T47D (cell line): ENCODE results near the gene PNMA8A.
"Not testable (repeated sequence)": the region's sequence is repeated elsewhere in the genome, so short reads cannot be mapped to it uniquely, and the experiment has no call there.

Experiments used
- DNase-seq, 2 experiments: peaks; one replicate each; pipeline versions ENCODE4 v3.0.0 to v3.0.0-alpha.2; 2011 to 2012; ENCODE audit warnings: low read depth in 1 of 2, low spot score in 1 of 2
- JUND ChIP-seq: IDR thresholded peaks from 2 replicates; pipeline ENCODE4 v1.6.1; 2012; ENCODE audit warnings: low read depth
- in situ Hi-C: cut with HindIII; loops from 2 replicates; pipeline ENCODE4 v1.10.0; 2016; ENCODE audit warnings: low sequenced_read_pairs, low pct_unique_long_range_greater_than_20kb

The PNMA8A gene

DNA sequence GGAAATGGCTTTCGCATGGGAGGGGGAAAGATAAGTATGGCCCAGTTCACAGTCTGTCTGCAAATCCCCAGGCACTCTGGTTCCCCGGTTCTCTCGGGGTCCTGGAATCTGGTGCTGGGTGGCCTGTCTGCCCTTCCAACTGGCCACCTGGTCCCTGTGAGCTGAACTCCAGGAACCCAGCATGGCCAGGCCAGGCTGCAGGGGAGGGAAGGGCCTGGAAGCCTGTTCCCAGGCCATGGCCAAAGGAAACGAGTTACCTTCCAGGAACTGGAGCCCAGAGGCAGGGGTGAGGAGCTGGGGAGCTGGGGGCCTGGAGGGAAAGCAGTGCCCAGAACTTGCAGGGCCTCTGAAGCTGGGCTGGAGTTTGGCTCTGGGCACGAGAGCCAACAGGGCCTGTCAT, 23.5 kb downstream of the PNMA8A start:
- in situ Hi-C loops = no loop called here
- no peak for TF ChIP-seq JUND
- no peak for DNase-seq

DNA sequence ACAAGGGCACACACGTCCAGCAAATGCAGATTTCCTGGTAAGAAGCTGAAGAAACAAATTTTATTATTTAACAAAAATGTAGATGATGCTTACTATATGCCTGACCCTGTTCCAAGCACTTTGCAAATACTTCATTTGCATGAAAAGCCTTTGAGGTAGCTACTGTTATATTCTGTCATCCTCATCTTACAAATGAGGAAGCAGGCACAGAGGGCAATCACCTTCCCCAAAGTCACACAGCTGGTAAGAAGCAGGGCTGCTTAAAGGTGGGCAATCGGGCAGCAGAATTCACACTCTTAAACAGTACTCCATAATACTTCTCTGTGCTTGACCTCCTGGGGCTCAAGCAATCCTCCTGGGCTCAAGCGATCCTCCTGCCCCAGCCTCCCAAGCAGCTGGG, 24.4 kb downstream of the PNMA8A start:
- no peak for DNase-seq
- TF ChIP-seq JUND = no peak
- in situ Hi-C loops = no loop called here

DNA sequence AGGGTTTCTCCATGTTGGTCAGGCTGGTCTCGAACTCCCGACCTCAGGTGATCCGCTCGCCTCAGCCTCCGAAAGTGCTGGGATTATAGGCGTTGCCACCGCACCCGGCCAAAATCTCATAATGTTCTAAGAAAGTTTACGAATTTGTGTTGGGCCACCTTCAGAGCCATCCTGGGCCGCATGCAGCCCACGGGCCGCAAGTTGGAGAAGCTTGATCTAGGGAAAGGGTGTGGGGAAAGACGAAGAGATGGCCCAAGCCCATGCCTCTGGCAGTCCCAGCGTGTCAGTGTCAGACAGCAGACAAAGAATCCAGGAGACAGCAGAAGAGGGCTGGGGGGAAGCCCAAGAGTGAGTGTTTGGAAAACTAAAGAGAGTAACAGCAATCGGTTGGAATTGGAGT, 25.3 kb downstream of the PNMA8A start:
- in situ Hi-C loops = no loop called here

DNA sequence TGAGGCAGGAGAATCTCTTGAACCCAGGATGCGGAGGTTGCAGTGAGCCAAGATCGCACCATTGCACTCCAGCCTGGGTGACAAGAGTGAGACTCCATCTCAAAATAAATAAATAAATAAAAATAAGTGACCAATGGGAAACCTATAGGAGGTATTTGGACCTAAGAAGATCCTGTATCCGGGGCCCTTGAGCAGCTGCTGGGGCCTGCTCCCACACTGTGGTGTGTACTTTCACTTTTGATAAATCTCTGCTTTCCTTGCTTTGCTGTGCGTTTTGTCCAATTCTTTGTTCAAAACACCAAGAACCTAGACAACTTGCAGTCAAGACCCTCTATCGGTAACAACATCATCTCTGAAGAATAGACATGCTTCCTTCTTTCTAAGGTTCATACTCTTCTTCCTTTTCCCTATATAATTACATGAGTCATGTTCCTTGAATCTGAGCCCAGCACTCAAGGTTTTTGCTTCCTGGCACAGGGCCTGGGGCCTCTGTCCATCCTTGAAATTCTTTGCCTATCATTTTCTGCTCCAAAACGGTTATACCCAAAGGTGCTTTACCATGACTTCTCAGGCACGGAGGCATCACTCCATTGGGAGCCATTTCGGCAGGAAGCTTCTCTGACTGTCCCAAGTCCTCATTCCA, 28.4 kb downstream of the PNMA8A start:
- in situ Hi-C loops = no loop called here
- DNase-seq = no peak
- no peak for TF ChIP-seq JUND

More for the DNA sequence above, 25.3 kb downstream of the PNMA8A start:
- no peak for TF ChIP-seq JUND
- DNase-seq = no peak

DNA sequence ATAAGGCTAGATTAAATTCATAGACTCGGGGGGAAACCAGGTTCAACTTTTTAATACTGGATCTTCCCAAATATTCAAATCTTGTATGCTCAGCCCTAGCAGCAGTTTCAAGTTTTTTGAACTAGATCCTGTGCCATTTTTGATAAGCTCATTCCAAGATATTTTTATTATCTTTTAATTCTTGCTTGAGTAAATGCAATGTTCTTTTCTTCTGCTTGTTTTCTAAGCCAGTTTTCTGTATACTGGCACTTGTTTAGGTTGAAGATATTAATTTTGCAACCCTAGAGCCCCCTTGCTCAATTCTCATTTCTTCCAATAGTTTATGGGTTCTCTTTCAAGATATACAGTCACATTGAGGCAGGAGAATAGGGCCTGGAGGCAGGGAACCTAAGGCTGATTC, 29.5 kb downstream of the PNMA8A start:
- DNase-seq = no peak
- in situ Hi-C loops = no loop called here
- no peak for TF ChIP-seq JUND

DNA sequence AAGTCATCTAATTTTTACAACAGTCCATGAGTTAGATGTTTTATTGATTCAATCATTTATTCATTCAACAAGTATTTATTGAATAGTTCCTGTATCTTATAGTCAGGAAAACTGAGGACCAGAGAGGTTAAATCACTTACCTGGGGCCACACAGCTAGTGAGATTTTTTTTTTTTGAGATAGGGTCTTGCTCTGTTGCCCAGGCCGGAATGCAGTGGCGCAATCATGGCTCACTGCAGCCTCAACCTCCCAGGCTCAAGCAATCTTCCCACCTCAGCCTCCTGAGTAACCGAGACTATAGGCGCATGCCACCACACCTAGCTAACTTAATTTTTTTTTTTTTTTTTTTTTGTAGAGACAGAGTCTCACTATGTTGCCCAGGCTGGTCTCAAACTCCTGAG, 35.7 kb downstream of the PNMA8A start:
- in situ Hi-C loops, DNase-seq: not testable (repeated sequence)

DNA sequence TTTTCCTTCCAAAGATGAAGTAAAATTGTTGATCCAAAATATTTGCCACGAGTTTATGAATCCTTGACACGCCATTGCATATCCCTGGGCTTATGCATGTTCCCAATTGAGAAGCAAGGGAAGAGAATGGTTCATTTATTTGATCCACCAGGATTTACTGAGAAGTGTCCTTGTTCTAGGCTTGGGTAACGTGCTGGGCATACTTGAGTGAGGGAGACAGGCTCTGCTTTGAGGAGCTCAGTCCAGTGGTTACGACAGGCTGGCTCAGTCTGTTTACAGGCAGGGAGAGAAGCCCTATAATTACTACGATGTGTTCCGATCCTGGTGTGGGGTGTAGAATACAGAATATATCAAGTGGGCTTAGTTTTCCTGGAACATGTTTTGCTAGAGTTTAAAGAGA, 36.4 kb downstream of the PNMA8A start:
- no peak for TF ChIP-seq JUND
- in situ Hi-C loops = no loop called here
- no peak for DNase-seq

DNA sequence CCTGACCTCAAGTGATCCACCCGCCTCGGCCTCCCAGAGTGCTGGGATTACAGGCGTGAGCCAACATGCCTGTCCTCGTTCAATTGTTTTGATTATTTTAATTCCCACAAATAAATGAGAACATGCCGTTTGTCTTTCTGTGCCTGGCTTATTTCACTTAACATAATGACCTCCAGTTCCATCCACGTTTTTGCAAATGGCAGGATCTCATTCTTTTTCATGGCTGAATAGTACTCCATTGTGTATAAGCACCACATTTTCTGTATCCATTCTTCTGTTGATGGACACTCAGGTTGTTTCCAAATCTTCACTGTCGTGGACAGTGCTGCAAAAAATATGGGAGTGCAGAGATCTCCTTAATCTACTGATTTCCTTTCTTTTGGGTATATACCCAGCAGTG, 37.9 kb downstream of the PNMA8A start:
- in situ Hi-C loops, DNase-seq: not testable (repeated sequence)

DNA sequence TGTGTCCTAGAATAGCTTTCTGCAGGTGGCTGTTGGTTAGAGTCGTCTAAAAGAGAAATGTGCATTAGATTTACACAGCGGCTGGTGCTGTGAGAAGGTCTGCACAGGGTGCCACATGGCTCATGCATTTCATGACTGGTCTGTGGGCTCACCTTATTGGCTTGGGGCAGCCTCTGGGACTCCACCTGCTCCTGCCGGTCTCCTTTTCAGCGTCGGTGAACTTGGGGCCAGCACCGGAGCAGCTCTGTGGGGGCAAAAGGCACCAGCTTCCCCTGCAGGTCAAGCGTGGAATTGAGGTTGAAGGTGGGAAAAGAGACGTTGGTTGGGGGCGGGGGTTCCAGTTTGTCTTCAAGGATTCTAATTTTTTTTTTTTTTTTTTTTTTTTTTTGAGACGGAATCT, 39.5 kb downstream of the PNMA8A start:
- in situ Hi-C loops = no loop called here
- no peak for TF ChIP-seq JUND
- no peak for DNase-seq

DNA sequence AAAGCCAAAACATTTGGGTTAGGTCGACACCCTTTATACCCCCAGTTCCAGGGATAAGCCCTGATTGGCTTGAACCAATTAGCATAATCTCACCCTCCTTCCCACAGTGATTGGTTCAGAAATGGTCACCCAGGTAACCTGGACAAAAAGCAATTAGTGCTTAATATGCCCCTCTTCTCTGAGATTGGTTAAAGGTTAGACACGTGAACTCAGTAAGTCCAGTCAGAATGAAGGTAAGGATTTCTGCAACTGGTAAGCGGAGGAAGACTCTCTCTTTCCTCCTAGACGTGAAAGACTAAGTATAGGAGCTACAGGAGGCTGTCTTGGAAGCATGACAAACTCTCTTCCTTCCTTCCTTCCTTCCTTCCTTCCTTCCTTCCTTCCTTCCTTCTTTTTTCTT, 41.4 kb downstream of the PNMA8A start:
- no peak for DNase-seq
- in situ Hi-C loops = no loop called here
- TF ChIP-seq JUND = no peak

DNA sequence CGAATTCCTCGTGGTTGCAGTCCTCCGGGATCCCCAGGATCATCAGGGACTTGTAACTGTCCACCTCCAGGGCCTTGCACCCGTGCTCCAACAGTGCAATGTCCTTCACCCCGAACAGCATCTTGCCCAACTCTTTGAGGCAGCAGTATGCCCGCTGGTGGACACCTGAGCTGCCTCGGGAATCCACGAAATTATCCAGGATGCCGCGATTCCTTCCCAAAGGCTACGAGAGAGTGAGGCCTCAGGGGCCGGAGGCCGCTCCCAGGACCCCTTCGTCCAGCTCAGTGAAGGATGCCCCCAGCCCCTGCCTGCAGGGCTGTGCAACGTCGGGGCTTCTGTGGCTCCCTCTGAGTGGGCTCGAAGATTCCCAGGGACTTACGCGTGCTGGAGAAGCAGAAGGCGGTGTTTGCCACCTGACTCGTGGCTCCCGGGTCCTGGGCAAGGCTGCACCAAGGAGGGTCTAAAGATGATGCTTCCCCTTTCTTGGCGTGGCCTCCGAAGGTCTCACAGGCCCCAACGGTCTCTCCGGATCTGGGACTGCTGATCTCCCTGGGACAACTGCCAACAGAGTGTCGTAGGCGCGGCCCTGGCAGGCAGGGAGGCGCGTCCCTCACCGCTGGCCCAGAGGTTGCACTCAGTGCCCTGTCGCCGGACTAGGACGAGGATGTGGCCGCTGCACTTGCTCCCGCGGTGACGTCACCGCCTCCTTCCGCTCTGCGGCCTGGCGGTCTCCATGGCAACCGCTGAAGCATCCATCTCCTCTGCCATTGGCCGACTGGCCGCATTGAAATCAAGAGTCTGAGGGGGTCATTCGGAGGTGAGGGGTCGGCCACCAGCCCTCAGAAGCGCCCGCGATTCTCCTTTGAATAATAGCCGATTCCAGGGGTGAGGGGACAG, 42.9 kb downstream of the PNMA8A start, which contains the start of gene PNMA8C:
Gene PNMA8C, minus strand, starts transcription at position 698 of the 897 bp plus-strand sequence. Its CDS starts 577 bp downstream, at position 121.
- in situ Hi-C loops = no loop called here
- no peak for DNase-seq
- TF ChIP-seq JUND = no peak

DNA sequence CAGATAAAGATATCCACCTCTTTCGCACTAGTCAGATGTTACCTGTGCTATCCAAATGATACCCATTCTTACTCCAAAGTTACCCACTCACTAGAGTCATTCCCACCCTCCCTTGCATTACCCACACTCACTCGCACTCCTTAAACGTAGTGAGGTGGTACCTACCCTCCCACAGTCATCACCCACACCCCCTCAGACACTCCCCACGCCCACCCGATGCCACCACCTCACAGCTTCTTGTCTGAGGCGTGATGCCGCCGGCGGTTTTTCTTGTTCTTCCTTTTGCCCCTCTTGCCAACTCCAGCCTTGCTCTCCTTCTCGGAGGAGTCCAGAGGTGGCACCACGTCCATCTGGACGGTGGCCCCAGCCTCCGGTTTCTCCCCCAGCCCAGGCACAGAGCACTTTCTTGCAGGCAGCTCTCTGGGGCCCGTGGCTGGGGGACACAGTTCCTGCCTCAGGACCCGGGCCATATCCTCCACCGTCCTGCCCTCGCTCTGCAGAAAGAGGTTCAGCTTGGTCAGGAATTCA, 43.8 kb downstream of the PNMA8A start:
- DNase-seq = no peak
- TF ChIP-seq JUND = no peak
- in situ Hi-C loops = no loop called here

DNA sequence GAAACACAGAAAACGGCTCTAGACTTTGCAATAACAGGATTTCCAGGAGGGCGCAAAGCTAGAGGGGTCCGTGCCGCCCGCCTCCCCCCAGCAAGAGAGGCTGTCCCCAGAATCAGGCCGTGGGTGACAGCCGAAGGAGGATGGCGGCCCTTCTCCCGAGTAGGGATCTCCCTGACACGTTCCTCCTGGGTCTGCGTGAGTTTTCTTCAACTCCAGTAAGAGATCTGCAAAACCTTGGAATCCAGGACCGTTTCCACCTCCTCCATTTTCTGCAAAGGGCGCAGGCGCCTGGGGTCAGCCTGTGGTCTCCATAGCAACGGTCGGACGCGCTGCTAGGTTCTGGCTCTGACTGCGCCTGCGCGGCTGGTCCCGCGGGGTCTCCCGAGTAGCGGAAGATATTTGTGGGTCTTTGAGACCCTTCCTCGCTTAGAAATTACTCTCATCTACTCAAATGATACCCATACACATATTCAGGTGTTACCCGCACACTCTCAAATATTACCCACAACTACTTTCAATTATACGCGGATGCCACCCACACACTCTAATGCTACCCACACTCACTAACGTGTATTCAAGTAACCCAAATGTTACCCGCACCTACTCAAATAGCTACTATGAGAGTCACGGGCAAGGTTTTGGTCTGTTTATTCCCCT, 44.7 kb downstream of the PNMA8A start:
- in situ Hi-C loops = no loop called here
- no peak for TF ChIP-seq JUND
- peak; percentile 52 to 67 for DNase-seq
